OCI-LY7 (cell line): ENCODE measurements around the gene CFHR5. TPM values are rescaled to one million over a fixed set of nuclear protein-coding genes. Genes with fewer than 3 reads are reported as not detected.

Experiments used
- BruUV-seq: library from RNA; stranded (reverse); fragments of 400-500 nt; replicated peaks from 2 replicates; lab custom pipeline; 2021; lab: Mats Ljungman, UMichigan
- CTCF ChIA-PET: fragments of 300-600 bp; sonication (Branson Sonifier 250); formaldehyde crosslinking; loops from one replicate; lab custom pipeline; 2022; ENCODE audit warnings: antibody characterized with exemption; ENCODE audit not compliant: unreplicated experiment; lab: Charles Lee
- POLR2A ChIA-PET: fragments of 300-600 bp; sonication (Branson Sonifier 250); formaldehyde crosslinking; loops from one replicate; lab custom pipeline; 2022; ENCODE audit warnings: antibody characterized with exemption; lab: Charles Lee
- DNase-seq: peaks from one replicate; pipeline ENCODE4 v3.0.0-alpha.2; 2015; ENCODE audit warnings: low spot score
- H2AFZ ChIP-seq: fragments of 200-600 bp; sonication (generic), shearing (Covaris generic); 2 replicates; pipeline ENCODE4 v1.6.1; 2014; ENCODE audit warnings: mild to moderate bottlenecking, antibody characterized with exemption, low read length, moderate library complexity
- H3K27ac ChIP-seq: fragments of 200-600 bp; sonication (generic); 2 replicates; pipeline ENCODE4 v1.5.1; 2014; ENCODE audit warnings: mixed run types, low read depth, mild to moderate bottlenecking, moderate library complexity, low read length, inconsistent platforms; ENCODE audit not compliant: poor library complexity, severe bottlenecking
- H3K36me3 ChIP-seq: fragments of 200-600 bp; sonication (generic); 2 replicates; pipeline ENCODE4 v1.6.1; 2014; ENCODE audit warnings: mild to moderate bottlenecking, antibody characterized with exemption, low read length, moderate library complexity, mixed read lengths; ENCODE audit not compliant: insufficient read depth
- H3K4me1 ChIP-seq: fragments of 200-600 bp; sonication (generic); 2 replicates; pipeline ENCODE4 v1.5.1; 2014; ENCODE audit warnings: mild to moderate bottlenecking, low read length; ENCODE audit not compliant: insufficient read depth, poor library complexity, severe bottlenecking
- H3K4me2 ChIP-seq: fragments of 200-600 bp; sonication (generic); 2 replicates; pipeline ENCODE4 v1.6.1; 2014; ENCODE audit warnings: mild to moderate bottlenecking, low read length
- H3K4me3 ChIP-seq: fragments of 200-600 bp; sonication (generic); 2 replicates; pipeline ENCODE4 v1.5.1; 2014; ENCODE audit warnings: mild to moderate bottlenecking, low read depth, low read length; ENCODE audit not compliant: poor library complexity, severe bottlenecking
- H3K79me2 ChIP-seq: fragments of 200-600 bp; sonication (generic); 2 replicates; pipeline ENCODE4 v1.6.1; 2016; ENCODE audit warnings: low read depth, mild to moderate bottlenecking, low read length, moderate library complexity, mixed read lengths; ENCODE audit not compliant: insufficient read depth
- H3K9me2 ChIP-seq: fragments of 200-600 bp; sonication (generic); 2 replicates; pipeline ENCODE4 v1.6.1; 2016; ENCODE audit warnings: mild to moderate bottlenecking, low read length, mixed read lengths; ENCODE audit not compliant: insufficient read depth
- H3K9me3 ChIP-seq: fragments of 200-600 bp; sonication (generic); 2 replicates; pipeline ENCODE4 v1.6.1; 2014; ENCODE audit warnings: mild to moderate bottlenecking, mixed run types, low read length, mixed read lengths
- H4K20me1 ChIP-seq: fragments of 200-600 bp; sonication (generic); 2 replicates; pipeline ENCODE4 v1.6.1; 2014; ENCODE audit warnings: mild to moderate bottlenecking, antibody characterized with exemption, low read length, moderate library complexity, mixed read lengths; ENCODE audit not compliant: insufficient read depth
- CTCF ChIP-seq: fragments of 200-600 bp; sonication (generic); conservative IDR thresholded peaks from 2 replicates; pipeline ENCODE4 v1.5.1; 2014; ENCODE audit warnings: mild to moderate bottlenecking, antibody characterized with exemption, low read length, moderate library complexity, mixed read lengths
- EZH2phosphoT487 ChIP-seq: fragments of 200-600 bp; sonication (generic); IDR thresholded peaks from 2 replicates; pipeline ENCODE4 v1.6.1; 2018; ENCODE audit warnings: low read depth, borderline replicate concordance, mild to moderate bottlenecking, mixed run types, antibody characterized with exemption, low read length, moderate library complexity, mixed read lengths
- intact Hi-C: fragments of 100-400 bp; cut with micrococcal nuclease; formaldehyde crosslinking; loops from one replicate; pipeline ENCODE4 v1.10.0; 2022; ENCODE audit not compliant: unreplicated experiment
- total RNA-seq, 2 experiments: library from RNA; depleted of rRNA in 1 of 2; stranded (reverse); fragments of >200 nt in 1 of 2; shearing (Covaris generic) in 1 of 2; gene quantifications; 2 replicates each; pipeline ENCODE4 v1.2.3, GENCODE V29; 2014 to 2022

The CFHR5 gene
- total RNA-seq, 2 experiments from 2014 or later, result not detected

DNA sequence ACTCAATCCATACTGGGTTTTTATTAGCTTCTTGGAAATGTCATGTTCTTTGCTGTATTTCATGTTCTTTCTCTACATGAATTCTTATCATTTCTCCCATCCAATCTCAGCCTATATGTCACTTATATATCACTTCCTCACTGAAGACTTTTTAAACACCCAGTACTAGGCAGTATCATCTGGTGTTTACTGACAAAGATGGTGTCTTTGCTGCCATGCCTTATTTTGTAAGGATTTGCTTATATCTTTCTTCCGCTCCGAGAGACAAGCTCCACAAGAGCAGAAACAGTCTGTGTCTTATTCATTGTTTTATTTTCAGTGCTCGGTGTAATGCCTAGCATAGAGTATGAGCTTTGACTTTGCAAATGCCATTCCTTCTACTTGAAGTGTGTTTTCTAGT is 59.5 kb downstream of the CFHR5 start:
- Histone ChIP-seq H3K4me3 (no peak overlapping the region), H3K4me2 (no peak overlapping the region), H4K20me1 (no peaks in the 10 kb centered on the region), H3K27ac (no peak overlapping the region), H3K9me2 (no peaks in the 10 kb centered on the region), H2AFZ (no peak overlapping the region), H3K79me2 (no peaks in the 10 kb centered on the region), H3K36me3 (no peaks in the 10 kb centered on the region), H3K4me1 (no peaks in the 10 kb centered on the region), H3K9me3 (no peaks in the 10 kb centered on the region)
- DNase-seq, result no peak
- ChIA-PET CTCF (no interaction called here), POLR2A (no interaction called here)
- no TSS peak for BruUV-seq
- TF ChIP-seq CTCF (no peak), EZH2phosphoT487 (no peak)
- intact Hi-C loops, result no loop called here

- peak overlapping the region; percentile 6; the same call in 1 of the 2 replicates for H3K4me2 ChIP-seq
- intact Hi-C loops, result no loop called here
- no peak for DNase-seq
- ChIA-PET CTCF (no interaction called here), POLR2A (no interaction called here)
- no peak overlapping the region for H3K4me3 ChIP-seq
- H3K9me2 ChIP-seq, result no peaks in the 10 kb centered on the region
- H3K27ac ChIP-seq, result no peak overlapping the region
- no peaks in the 10 kb centered on the region for H3K4me1 ChIP-seq
- TF ChIP-seq CTCF, result no peak
- TF ChIP-seq EZH2phosphoT487, result no peak
- no peaks in the 10 kb centered on the region for H3K9me3 ChIP-seq
- no peaks in the 10 kb centered on the region for H4K20me1 ChIP-seq
- no peaks in the 10 kb centered on the region for H3K36me3 ChIP-seq
- H3K79me2 ChIP-seq, result no peaks in the 10 kb centered on the region
- no TSS peak for BruUV-seq
- H2AFZ ChIP-seq, result no peak overlapping the region
Measured at GRCh38 chr1:197041486-197042353, 64.4 kb downstream of the CFHR5 start.
